ENCODE data around the gene CMSS1. TPM values are rescaled to one million over a fixed set of nuclear protein-coding genes. Genes with fewer than 3 reads are reported as not detected.
"Not testable (repeated sequence)": the region's sequence is repeated elsewhere in the genome, so short reads cannot be mapped to it uniquely, and the experiment has no call there.

The CMSS1 gene
- total RNA-seq, 1 experiment from 2014 or later = 50.7 TPM

DNA sequence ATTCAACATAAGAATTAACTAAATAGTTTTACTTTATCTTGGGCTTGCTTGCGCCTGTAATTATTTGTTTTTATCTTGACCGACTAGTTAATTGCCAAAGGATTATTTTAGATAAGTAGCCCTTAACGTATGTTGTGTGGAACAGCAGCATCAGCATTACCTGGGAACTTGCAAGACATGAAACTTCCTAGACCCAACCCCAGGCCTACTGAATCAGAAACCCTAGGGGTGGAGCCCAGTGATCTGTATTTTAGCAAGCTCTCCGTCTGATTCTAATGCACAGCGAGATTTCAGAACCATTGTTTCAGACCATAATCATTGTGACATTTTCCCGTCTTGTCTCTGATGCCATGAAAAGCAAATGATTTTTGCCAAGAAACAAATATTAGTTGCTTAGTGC is 265.5 kb downstream of the CMSS1 start:
- no peak for DNase-seq (ENCODE audit: low read depth, low spot score)
- in situ Hi-C loops (cut with HindIII; ENCODE audit: low pct_unique_long_range_greater_than_20kb, low sequenced_read_pairs) = no loop called here

DNA sequence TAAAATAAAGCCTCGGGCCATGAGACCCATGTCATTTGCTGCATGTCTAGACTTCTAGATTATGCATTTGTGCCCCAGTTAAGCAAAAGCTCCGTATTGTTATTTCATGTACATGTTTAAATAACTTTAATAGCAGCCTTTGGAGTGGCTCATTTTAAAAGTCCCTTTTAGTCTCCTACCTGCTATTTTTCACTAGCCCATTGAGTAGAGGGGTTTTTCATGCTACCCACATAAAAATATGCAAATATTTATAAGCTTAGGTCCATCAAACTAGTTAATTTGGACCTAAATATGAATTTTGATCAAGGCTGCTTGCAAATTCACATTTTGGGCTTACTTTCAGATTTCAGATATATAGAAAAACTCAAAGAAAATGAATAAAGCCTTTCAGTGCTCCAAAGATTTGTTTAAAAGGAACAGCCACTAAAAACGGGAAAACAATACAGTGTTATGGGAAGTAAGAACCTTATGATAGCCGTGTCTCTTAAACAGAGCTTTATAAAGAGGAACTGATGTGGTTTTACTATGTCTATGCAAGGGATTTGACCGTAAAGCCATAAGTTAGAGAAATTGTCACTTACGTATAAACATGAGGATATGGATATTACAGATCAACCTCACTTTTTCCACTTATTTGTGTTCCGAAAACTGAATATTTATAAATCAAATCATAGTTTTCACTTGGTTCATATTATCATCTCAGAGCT is 266.6 kb downstream of the CMSS1 start:
- in situ Hi-C loops (cut with HindIII; ENCODE audit: low pct_unique_long_range_greater_than_20kb, low sequenced_read_pairs) = no loop called here
- no peak for DNase-seq (ENCODE audit: low read depth, low spot score)

DNA sequence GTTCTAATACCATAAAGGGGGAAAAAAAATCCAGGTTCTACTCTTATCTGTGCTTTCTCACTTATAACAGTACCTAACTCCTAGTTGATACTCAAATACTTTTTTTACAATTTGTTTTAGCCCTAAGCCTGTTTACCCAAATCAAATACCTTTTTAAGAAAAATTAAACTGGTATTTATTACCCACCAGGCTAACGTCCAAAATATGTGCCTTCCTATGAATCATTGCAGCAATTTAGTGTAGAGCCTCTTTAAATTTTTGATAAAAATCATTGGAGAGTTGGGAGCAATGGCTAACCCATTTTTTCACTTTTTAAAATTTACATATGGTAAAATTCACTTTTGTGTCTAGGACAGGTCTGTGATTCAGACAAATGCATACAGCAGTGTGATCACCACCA is 268.7 kb downstream of the CMSS1 start:
- in situ Hi-C loops (cut with HindIII; ENCODE audit: low pct_unique_long_range_greater_than_20kb, low sequenced_read_pairs) = no loop called here
- no peak for DNase-seq (ENCODE audit: low read depth, low spot score)

- DNase-seq (ENCODE audit: low read depth, low spot score) = no peak
- in situ Hi-C loops (cut with HindIII; ENCODE audit: low pct_unique_long_range_greater_than_20kb, low sequenced_read_pairs) = no loop called here
These were observed 269.5 kb downstream of the CMSS1 start for GRCh38 chr3:100087198-100087597.

DNA sequence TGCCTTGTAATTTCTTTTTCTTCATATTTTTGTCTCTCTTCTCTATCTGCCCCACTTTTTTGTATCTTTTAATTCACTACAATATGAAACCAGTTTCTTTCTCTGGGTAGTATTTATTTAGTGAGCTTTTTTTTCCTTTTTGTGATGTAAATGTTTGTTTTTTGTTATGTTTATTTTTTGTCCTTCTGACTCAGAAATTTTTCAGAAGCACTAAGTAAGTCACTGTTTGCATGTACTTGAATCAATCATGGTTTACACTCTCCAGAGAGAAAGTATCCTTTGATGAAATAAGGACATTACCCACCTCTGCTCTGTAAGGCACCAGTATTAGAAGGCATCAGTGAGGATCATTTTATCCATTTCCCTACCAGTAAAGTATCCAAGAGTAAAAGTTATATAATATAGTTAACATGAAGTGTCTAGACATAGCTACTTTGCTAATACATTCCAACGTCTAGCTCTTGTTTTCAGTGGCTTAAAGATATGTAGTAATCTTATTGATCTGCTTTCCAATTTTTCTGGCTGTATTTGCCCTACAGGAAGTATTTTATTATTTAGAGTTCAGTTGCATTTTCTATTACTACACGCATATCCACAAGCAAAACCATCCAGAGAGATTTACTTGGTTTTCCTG is 271.2 kb downstream of the CMSS1 start:
- no peak for DNase-seq (ENCODE audit: low read depth, low spot score)
- in situ Hi-C loops (cut with HindIII; ENCODE audit: low pct_unique_long_range_greater_than_20kb, low sequenced_read_pairs) = no loop called here

DNA sequence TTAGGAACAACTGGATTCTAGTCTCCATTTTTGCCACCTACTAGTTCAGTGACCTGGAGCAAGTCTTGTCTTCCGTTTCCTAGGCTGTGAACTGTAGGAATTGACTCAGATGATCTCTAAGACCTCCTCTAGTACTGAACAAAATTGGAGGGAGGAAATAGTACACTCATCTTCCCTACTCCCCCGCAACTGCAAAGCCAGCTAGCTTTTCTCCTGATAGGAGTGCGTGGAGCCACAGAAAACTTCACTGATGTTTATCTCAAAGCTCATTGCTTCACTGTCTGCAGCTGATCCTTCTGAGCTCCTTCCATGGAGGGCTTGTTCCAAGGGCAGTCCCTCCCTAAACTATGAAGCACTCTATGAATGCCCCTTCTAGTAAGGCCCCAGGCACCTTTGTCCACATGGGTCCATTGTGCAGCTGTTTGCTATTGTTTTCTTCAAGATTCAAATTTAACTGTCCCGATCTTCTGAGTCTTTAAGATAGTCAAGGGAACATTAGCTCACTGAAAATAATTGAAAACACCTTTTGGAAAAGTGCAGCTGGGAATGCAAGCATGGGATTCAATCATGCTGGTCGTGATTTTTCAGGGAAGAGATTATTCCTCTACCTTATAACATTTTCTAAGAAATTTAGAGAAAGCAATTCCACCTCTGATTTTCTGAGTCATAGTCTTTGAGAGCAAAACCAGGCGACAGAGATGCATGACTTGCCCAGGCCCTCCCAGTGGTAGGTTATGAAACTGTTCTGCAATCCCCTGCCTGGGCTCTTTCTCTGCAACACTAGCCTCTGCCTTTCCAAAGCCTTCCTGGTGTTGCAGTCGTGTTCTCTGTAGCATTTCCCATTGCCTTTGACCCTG is 272.4 kb downstream of the CMSS1 start:
- in situ Hi-C loops (cut with HindIII; ENCODE audit: low pct_unique_long_range_greater_than_20kb, low sequenced_read_pairs) = no loop called here
- peak; percentile 30 for DNase-seq (ENCODE audit: low read depth, low spot score)

- in situ Hi-C loops (cut with HindIII; ENCODE audit: low pct_unique_long_range_greater_than_20kb, low sequenced_read_pairs) = no loop called here
- DNase-seq (ENCODE audit: low read depth, low spot score) = no peak
These were observed 273.0 kb downstream of the CMSS1 start for GRCh38 chr3:100090669-100091005.

DNA sequence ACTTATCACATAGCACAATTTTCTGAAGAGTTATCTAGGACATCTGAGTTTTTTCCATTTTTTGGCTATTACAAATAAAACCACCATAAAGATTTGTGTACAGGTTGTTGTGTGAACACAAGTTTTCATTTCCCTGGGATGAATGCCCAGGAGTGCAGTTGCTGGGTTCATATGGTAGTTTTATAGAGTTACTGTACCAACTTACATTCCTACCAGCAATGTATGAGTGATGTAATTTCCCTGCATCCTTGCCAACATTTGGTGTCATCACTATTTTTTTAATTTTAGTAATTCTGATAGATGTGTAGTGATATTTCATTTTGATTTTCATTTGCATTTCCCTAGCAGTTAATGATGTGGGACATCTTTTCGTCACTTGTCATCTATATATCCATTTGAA is 276.2 kb downstream of the CMSS1 start:
- no peak for DNase-seq (ENCODE audit: low read depth, low spot score)
- in situ Hi-C loops (cut with HindIII; ENCODE audit: low pct_unique_long_range_greater_than_20kb, low sequenced_read_pairs) = no loop called here

DNA sequence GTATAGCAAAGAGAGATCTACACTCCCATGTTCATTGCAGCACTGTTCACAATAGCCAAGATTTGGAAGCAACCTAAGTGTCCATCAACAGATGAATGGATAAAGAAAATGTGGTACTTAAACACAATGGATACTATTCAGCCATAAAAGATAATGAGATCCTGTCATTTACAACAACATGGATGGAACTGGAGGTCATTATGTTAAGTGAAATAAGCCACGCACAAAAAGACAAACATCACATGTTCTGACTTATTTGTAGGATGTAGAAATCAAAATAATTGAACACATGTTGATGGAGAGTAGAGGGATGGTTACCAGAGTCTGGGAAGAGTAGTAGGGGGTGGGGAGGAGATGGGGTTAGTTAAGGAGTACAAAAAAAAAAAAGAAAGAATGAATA is 278.6 kb downstream of the CMSS1 start:
- DNase-seq (ENCODE audit: low read depth, low spot score); in situ Hi-C loops (cut with HindIII; ENCODE audit: low pct_unique_long_range_greater_than_20kb, low sequenced_read_pairs): not testable (repeated sequence)

GRCh38 chr3:100096866-100097265 is 279.2 kb downstream of the CMSS1 start:
- no peak for DNase-seq (ENCODE audit: low read depth, low spot score)
- in situ Hi-C loops (cut with HindIII; ENCODE audit: low pct_unique_long_range_greater_than_20kb, low sequenced_read_pairs) = no loop called here

- in situ Hi-C loops (cut with HindIII; ENCODE audit: low pct_unique_long_range_greater_than_20kb, low sequenced_read_pairs) = no loop called here
- no peak for DNase-seq (ENCODE audit: low read depth, low spot score)
These were observed 280.5 kb downstream of the CMSS1 start for GRCh38 chr3:100097919-100098783.

DNA sequence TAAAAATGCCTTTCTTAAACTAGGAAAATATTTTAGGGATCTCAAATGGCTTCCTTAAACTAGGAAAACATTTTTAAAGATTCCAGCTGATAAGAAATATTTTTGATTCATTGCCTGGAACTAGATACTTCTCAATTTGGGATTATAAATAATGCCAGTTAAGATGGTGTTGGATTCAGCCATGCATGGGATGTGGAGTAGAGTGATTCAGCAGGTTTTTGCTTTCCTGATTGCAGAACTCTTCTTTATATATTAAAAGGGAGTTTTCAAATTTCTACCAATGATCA is 281.1 kb downstream of the CMSS1 start:
- no peak for DNase-seq (ENCODE audit: low read depth, low spot score)
- in situ Hi-C loops (cut with HindIII; ENCODE audit: low pct_unique_long_range_greater_than_20kb, low sequenced_read_pairs) = no loop called here

GRCh38 chr3:100099621-100100020 is 282.0 kb downstream of the CMSS1 start:
- no peak for DNase-seq (ENCODE audit: low read depth, low spot score)
- in situ Hi-C loops (cut with HindIII; ENCODE audit: low pct_unique_long_range_greater_than_20kb, low sequenced_read_pairs) = no loop called here

- in situ Hi-C loops (cut with HindIII; ENCODE audit: low pct_unique_long_range_greater_than_20kb, low sequenced_read_pairs) = no loop called here
- DNase-seq (ENCODE audit: low read depth, low spot score) = no peak
These were observed 282.8 kb downstream of the CMSS1 start for GRCh38 chr3:100100425-100100824.

GRCh38 chr3:100102757-100103156 is 285.1 kb downstream of the CMSS1 start:
- no peak for DNase-seq (ENCODE audit: low read depth, low spot score)
- in situ Hi-C loops (cut with HindIII; ENCODE audit: low pct_unique_long_range_greater_than_20kb, low sequenced_read_pairs) = no loop called here

DNA sequence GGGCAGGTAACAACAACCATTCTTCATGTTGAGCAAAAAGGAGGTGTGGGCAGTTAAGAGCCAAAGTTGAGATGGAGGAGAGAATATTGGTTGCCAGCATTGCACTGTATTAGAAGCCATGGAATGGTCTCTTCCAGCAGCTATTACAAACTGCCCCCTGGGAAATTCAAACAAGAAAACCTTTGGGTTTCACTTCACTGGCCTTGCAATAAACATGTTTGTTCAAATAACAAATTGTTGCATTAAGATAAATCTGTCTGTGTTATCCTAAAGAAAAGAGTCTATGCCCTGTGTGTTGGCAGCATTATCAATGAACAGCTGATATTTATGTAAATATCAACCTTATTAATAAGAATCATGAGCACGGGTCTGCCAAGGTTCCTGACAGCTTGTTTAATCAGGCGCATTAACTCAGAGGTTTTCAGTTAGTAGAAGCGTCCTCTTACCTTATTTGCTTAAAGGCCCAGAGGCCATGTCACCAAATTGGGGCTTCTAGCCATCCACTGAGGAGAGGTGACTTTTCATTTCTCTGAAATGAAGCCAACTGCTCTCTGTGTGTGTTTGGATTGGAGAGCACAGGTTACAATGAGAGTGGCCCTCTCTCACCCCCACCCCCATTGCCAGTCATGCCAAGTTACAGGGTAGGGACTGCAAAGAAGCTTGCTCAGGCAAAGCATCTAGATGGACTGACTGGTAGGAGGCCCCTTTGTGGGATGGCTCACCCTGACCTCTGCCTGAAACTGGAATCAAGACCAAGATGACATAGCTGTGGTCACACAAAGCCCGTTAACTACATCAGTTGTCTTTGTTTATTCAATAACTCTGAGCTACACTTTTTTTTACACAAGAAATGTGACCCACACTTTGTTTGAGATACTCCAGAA is 286.1 kb downstream of the CMSS1 start:
- no peak for DNase-seq (ENCODE audit: low read depth, low spot score)
- in situ Hi-C loops (cut with HindIII; ENCODE audit: low pct_unique_long_range_greater_than_20kb, low sequenced_read_pairs) = no loop called here

- in situ Hi-C loops (cut with HindIII; ENCODE audit: low pct_unique_long_range_greater_than_20kb, low sequenced_read_pairs) = no loop called here
- DNase-seq (ENCODE audit: low read depth, low spot score) = no peak
These were observed 286.8 kb downstream of the CMSS1 start for GRCh38 chr3:100104442-100104798.
